Measurements from ENCODE around the gene WDCP.

DNA sequence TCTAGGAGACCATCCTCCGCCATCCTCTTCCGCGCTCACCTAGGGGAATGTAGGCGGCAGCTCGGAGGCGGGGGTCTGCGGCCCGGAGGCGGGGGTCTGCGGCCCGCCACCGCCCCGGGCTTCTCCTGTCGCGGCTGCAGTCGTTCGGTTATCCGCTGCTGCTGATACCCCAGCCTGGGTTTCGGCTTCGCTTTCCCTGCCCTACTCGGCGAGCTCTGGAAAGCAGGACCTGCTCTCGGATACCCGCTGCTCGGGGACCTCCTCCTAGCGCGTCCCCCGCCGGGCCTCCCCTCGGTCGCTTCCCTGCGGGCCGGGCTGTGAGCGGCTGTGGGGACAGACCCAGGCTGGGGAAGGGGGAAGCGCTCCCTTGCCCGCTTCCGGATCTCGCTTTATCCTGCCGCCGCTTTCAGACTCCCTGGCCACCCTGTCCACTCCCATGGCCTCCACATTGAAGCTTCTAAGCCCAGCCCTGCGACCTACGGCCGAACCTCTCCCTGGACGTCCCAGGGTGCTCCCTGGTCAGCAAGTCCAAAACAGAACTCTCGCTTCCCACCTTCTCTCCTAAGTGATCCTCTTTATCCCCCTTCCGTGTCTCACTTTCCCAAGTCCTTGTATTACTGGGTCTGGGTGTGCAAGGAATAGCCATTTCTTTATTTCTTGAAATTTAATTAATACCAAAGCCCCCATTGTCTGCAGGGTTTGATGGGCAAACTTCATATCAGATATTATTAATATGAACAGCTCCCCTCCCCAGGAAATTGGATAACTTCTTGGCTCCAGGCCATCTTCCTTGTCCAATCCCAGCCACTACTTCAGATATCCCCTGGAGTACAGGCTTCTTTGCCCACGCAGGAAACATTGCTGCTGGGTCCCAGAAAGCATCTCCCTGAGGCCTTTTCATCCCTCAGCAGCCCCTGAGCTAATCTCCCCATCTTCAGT, 3.1 kb upstream of the WDCP start:
- no peak for TF ChIP-seq POLR2A (IDR thresholded peaks at IDR 0.05)
- no peak for TF ChIP-seq CTCF (IDR thresholded peaks at IDR 0.05)

Data from uterus (tissue), 2 donors.